MCF 10A (cell line): ENCODE results near the gene GLIS1. TPM values are rescaled to one million over a fixed set of nuclear protein-coding genes. Genes with fewer than 3 reads are reported as not detected.

Experiments
- BruUV-seq: library from RNA; stranded (reverse); fragments of 400-500 nt; replicated peaks from 2 replicates; lab custom pipeline; 2021; lab: Mats Ljungman, UMichigan
- CTCF ChIA-PET: fragments of 300-600 bp; sonication (Branson Sonifier 250); formaldehyde crosslinking; extraction: SDS; loops from one replicate; lab custom pipeline; 2021; ENCODE audit warnings: antibody characterized with exemption, inconsistent platforms; lab: Yijun Ruan, JAX
- POLR2A ChIA-PET: fragments of 300-600, 350-650 bp; sonication (Branson Sonifier 250); formaldehyde crosslinking; extraction: SDS; loops from one replicate; lab custom pipeline; 2020; ENCODE audit warnings: antibody characterized with exemption, inconsistent platforms; lab: Yijun Ruan, JAX
- DNase-seq: peaks from one replicate; pipeline ENCODE4 v3.0.0-alpha.2; 2018; ENCODE audit not compliant: unreplicated experiment
- H3K27ac Mint-ChIP-seq: one replicate; pipeline ENCODE4 v1.8.0; 2022; ENCODE audit warnings: mild to moderate bottlenecking, low read depth, mixed read lengths; ENCODE audit not compliant: unreplicated experiment
- H3K27me3 Mint-ChIP-seq: one replicate; pipeline ENCODE4 v1.8.0; 2022; ENCODE audit warnings: mixed read lengths; ENCODE audit not compliant: insufficient read depth, unreplicated experiment
- H3K36me3 Mint-ChIP-seq: one replicate; pipeline ENCODE4 v1.8.0; 2022; ENCODE audit warnings: mild to moderate bottlenecking, moderate library complexity, mixed read lengths; ENCODE audit not compliant: insufficient read depth, unreplicated experiment
- H3K4me1 Mint-ChIP-seq: one replicate; pipeline ENCODE4 v1.8.0; 2022; ENCODE audit warnings: mixed read lengths; ENCODE audit not compliant: insufficient read depth, unreplicated experiment
- H3K4me3 Mint-ChIP-seq: one replicate; pipeline ENCODE4 v1.8.0; 2022; ENCODE audit warnings: mild to moderate bottlenecking, moderate library complexity, mixed read lengths; ENCODE audit not compliant: unreplicated experiment
- H3K9me3 Mint-ChIP-seq: one replicate; pipeline ENCODE4 v1.8.0; 2022; ENCODE audit warnings: mixed read lengths; ENCODE audit not compliant: unreplicated experiment
- intact Hi-C: fragments of 100-400 bp; cut with micrococcal nuclease; formaldehyde crosslinking; loops from 2 replicates; pipeline ENCODE4 v1.14.1; 2022
- total RNA-seq: library from RNA; stranded (reverse); gene quantifications from 2 replicates; pipeline ENCODE4 v1.2.3, GENCODE V29; 2022
- TF ChIP-seq, protein P1 (sequence below): fragments of 200-600 bp; IDR thresholded peaks from one replicate; pipeline ENCODE4 v1.8.0; 2022; ENCODE audit warnings: antibody characterized with exemption, mild to moderate bottlenecking; ENCODE audit not compliant: unreplicated experiment

Gene GLIS1
- total RNA-seq, 1 experiment from 2014 or later, result 0.93 TPM

DNA sequence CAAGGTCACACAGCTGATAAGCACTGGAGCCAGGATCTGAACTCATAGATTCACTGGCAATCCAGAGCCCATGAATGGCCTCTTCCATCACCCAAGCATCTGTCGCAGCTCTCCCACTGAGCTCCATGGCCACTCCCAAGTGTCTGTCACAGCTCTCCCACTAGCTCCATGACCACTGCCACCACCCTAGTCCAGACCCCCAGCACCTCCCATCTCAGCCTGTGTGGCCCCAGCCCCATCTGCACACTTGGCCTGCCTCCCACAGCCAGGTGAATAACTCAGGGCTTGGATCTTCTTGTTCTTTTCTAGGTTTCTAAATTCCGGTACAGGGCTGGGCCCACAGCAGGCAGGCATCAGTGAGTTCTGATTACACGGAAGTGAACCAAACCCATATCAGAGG is 76.0 kb downstream of the GLIS1 start:
- no peaks in the 10 kb centered on the region for H3K36me3 Mint-ChIP-seq
- no peak for DNase-seq
- H3K27me3 Mint-ChIP-seq, result peaks cover 22% of the 10 kb centered on the region
- no peak overlapping the region for H3K4me3 Mint-ChIP-seq
- intact Hi-C loops, result loop anchor here (5.0 kb wide), 1 partner anchor 239 kb away; no protein-coding TSS in a partner anchor
- no peaks in the 10 kb centered on the region for H3K4me1 Mint-ChIP-seq
- TF ChIP-seq, protein P1, sequence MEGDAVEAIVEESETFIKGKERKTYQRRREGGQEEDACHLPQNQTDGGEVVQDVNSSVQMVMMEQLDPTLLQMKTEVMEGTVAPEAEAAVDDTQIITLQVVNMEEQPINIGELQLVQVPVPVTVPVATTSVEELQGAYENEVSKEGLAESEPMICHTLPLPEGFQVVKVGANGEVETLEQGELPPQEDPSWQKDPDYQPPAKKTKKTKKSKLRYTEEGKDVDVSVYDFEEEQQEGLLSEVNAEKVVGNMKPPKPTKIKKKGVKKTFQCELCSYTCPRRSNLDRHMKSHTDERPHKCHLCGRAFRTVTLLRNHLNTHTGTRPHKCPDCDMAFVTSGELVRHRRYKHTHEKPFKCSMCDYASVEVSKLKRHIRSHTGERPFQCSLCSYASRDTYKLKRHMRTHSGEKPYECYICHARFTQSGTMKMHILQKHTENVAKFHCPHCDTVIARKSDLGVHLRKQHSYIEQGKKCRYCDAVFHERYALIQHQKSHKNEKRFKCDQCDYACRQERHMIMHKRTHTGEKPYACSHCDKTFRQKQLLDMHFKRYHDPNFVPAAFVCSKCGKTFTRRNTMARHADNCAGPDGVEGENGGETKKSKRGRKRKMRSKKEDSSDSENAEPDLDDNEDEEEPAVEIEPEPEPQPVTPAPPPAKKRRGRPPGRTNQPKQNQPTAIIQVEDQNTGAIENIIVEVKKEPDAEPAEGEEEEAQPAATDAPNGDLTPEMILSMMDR, result no peak
- no peaks in the 10 kb centered on the region for H3K9me3 Mint-ChIP-seq
- ChIA-PET CTCF (interaction anchor here (1.3 kb wide), 1 partner anchor 20 kb away, joined by 3 read pairs; no protein-coding TSS in a partner anchor), POLR2A (no interaction called here)
- BruUV-seq, result no TSS peak
- H3K27ac Mint-ChIP-seq, result no peak overlapping the region

DNA sequence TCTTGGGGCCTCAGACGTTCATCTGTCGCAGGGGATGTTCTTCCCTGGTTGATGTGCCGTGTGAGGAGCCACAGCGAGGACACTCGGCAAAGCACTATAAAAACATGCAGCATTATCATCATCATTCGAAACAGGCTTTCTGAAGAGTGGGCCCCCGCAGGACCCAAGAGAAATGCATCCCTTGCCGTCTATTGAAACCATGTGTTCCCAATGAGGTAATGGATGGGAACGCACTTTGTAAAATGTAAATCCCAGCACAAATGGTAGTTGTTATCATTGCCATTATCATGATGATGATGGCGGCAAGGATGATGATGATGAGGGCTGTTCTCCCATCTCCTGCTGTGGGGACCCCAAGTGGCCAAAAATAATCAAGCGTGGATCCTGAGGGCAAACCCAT is 76.8 kb downstream of the GLIS1 start:
- TF ChIP-seq, protein P1, result no peak
- Mint-ChIP-seq H3K27me3 (peaks cover 27% of the 10 kb centered on the region), H3K4me1 (no peaks in the 10 kb centered on the region), H3K36me3 (no peaks in the 10 kb centered on the region), H3K9me3 (no peaks in the 10 kb centered on the region), H3K27ac (no peak overlapping the region), H3K4me3 (no peak overlapping the region)
- DNase-seq, result no peak
- BruUV-seq, result no TSS peak
- ChIA-PET CTCF (no interaction called here), POLR2A (no interaction called here)
- intact Hi-C loops, result loop anchor here (5.0 kb wide), 1 partner anchor 240 kb away; no protein-coding TSS in a partner anchor

DNA sequence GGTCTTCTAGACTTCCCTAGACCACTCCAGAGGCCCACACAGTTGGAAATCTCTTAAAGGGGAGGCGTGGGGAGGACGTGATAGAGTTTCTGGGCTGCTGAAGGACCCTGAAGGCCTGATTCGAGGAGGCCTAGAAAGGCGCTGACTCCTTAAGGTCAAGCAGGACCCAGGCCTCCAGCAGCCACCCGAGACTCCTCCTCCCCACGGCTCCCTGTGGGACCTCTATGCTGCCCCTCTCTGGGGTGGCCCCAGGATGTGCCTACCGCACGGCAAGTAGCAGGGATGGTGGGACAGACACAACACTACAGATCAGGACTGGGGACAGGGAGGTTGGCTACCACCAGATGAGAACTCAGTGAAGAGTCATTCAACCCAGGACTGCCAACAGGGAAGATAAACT is 77.5 kb downstream of the GLIS1 start:
- intact Hi-C loops, result loop anchor here (5.0 kb wide), 1 partner anchor 241 kb away; no protein-coding TSS in a partner anchor
- TF ChIP-seq, protein P1, result no peak
- DNase-seq, result no peak
- POLR2A ChIA-PET, result no interaction called here
- no peak overlapping the region for H3K4me3 Mint-ChIP-seq
- CTCF ChIA-PET, result no interaction called here
- BruUV-seq, result no TSS peak
- H3K9me3 Mint-ChIP-seq, result no peaks in the 10 kb centered on the region
- H3K27me3 Mint-ChIP-seq, result peaks cover 32% of the 10 kb centered on the region
- no peaks in the 10 kb centered on the region for H3K36me3 Mint-ChIP-seq
- H3K27ac Mint-ChIP-seq, result no peak overlapping the region
- peaks cover 3% of the 10 kb centered on the region for H3K4me1 Mint-ChIP-seq

DNA sequence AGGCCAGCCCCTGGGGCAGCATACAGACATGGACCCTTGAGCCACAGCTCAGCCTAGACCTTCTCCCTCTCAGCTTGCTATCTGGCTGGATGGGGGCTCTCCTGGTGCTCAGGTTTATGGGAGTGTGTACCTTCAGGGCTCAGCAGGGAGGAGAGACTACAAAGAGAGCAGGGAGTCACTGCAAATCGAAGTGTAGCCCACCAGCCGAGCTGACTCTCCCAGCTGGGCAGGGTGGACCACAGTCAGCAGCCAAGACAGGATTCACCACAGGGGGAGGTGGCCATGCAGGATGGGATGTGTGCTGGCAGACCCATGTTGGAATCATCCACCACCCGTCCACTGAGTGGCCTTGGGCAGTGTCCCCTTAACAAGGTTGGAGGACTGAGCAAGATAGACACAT is 78.3 kb downstream of the GLIS1 start:
- BruUV-seq, result no TSS peak

More for the DNA sequence above, 78.3 kb downstream of the GLIS1 start:
- intact Hi-C loops, result loop anchor here (5.0 kb wide), 1 partner anchor 242 kb away; no protein-coding TSS in a partner anchor
- no peak for DNase-seq
- ChIA-PET POLR2A (no interaction called here), CTCF (interaction anchor here (0.6 kb wide), 3 partner anchors 11 to 287 kb away, joined by 3 read pairs; no protein-coding TSS in a partner anchor)
- Mint-ChIP-seq H3K4me3 (no peak overlapping the region), H3K9me3 (no peaks in the 10 kb centered on the region), H3K36me3 (no peaks in the 10 kb centered on the region), H3K4me1 (peaks cover 6% of the 10 kb centered on the region), H3K27me3 (peaks cover 32% of the 10 kb centered on the region), H3K27ac (no peak overlapping the region)
- TF ChIP-seq, protein P1, result no peak
